GM12865 (cell line): ENCODE data around the gene DNAJB2.
"Not testable (repeated sequence)": the region's sequence is repeated elsewhere in the genome, so short reads cannot be mapped to it uniquely, and the experiment has no call there.

ENCODE experiments used
- DNase-seq: peaks from one replicate; pipeline ENCODE4 v3.0.0; 2010; ENCODE audit warnings: low read depth
- H3K4me3 ChIP-seq: 2 replicates; pipeline ENCODE4 v1.5.1; 2011; ENCODE audit warnings: mild to moderate bottlenecking, low read depth, low read length, control low read depth
- TF ChIP-seq, protein P1 (sequence below): IDR thresholded peaks from 2 replicates; pipeline ENCODE4 v1.5.1; 2011; ENCODE audit warnings: low read length, control low read depth, low read depth, inconsistent platforms; ENCODE audit not compliant: insufficient read depth; ENCODE audit errors: missing control alignments

The DNAJB2 gene

GRCh38 chr2:219285373-219285735 is 6.2 kb downstream of the DNAJB2 start:
- TF ChIP-seq, protein P1, sequence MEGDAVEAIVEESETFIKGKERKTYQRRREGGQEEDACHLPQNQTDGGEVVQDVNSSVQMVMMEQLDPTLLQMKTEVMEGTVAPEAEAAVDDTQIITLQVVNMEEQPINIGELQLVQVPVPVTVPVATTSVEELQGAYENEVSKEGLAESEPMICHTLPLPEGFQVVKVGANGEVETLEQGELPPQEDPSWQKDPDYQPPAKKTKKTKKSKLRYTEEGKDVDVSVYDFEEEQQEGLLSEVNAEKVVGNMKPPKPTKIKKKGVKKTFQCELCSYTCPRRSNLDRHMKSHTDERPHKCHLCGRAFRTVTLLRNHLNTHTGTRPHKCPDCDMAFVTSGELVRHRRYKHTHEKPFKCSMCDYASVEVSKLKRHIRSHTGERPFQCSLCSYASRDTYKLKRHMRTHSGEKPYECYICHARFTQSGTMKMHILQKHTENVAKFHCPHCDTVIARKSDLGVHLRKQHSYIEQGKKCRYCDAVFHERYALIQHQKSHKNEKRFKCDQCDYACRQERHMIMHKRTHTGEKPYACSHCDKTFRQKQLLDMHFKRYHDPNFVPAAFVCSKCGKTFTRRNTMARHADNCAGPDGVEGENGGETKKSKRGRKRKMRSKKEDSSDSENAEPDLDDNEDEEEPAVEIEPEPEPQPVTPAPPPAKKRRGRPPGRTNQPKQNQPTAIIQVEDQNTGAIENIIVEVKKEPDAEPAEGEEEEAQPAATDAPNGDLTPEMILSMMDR = no peak
- no peak for DNase-seq
- no peak overlapping the region for H3K4me3 ChIP-seq

GRCh38 chr2:219285894-219286425 is 6.8 kb downstream of the DNAJB2 start:
- no peak overlapping the region for H3K4me3 ChIP-seq
- no peak for DNase-seq
- TF ChIP-seq, protein P1 = no peak

DNA sequence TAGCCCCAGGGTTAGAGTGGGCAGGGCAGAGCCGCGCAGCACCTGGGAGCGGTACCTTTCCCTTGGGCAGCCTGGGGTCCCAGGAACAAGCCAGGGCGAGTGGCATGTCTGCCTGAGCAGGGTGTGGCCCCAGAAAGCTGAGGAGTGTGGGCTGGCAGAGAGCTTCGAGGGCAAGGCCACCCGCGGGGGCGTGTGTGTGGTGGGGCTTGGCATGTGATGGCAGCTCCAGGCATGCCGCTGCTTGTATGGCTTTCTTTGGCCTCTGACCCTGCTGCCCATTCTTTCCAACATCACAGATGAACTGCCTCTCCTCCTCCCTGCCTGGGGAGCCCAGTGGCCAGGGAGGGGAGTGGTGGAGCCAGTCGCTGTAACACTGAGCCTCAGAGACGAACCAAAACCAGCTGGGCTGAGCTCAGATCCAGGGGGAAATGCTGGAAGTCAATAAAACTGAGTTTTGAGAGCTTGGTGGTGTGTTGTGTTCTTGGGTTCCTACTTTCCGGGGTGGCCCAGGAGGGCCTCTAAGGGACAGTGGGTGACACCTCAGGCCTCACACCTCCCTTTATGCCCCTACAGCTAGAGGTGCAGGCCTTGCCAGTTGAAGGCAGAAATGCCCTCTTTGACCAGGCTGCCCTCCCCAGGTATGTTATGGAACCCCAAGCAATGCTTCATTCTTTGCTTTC is 7.4 kb downstream of the DNAJB2 start:
- TF ChIP-seq, protein P1 = peak; percentile 4
- no peak for DNase-seq
- no peak overlapping the region for H3K4me3 ChIP-seq

GRCh38 chr2:219287116-219287440 is 7.9 kb downstream of the DNAJB2 start:
- not testable (repeated sequence) for DNase-seq, H3K4me3 ChIP-seq

GRCh38 chr2:219287580-219288265 is 8.6 kb downstream of the DNAJB2 start:
- TF ChIP-seq, protein P1 = no peak
- H3K4me3 ChIP-seq = no peak overlapping the region
- DNase-seq = no peak

DNA sequence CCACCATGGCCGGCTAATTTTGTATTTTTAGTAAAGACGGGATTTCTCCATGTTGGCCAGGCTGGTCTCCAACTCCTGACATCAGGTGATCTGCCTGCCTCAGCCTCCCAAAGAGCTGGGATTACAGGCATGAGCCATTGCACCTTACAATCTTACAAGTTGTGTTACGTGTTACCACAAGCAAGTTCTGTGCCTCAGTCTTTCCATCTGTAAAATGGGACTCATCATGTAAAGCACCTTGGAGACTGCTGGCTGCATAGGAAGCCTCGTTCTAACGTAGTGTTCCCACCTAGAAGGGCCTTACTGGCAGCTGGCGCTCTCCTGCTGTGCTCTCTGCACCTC is 10.0 kb downstream of the DNAJB2 start:
- no peak overlapping the region for H3K4me3 ChIP-seq
- DNase-seq = no peak
- TF ChIP-seq, protein P1 = no peak

- DNase-seq = no peak
- no peak overlapping the region for H3K4me3 ChIP-seq
- TF ChIP-seq, protein P1 = no peak
These were observed 10.6 kb downstream of the DNAJB2 start for GRCh38 chr2:219289537-219290361.
